VCaP (cell line): ENCODE results near the gene CPNE8.

Source experiments
- H3K27ac ChIP-seq: fragments of 450-650 bp; 2 replicates; pipeline ENCODE4 v1.5.1; 2017
- CTCF ChIP-seq: fragments of 450-650 bp; conservative IDR thresholded peaks from 2 replicates; pipeline ENCODE4 v1.5.1; 2017; ENCODE audit warnings: mild to moderate bottlenecking, moderate library complexity

Gene CPNE8

DNA sequence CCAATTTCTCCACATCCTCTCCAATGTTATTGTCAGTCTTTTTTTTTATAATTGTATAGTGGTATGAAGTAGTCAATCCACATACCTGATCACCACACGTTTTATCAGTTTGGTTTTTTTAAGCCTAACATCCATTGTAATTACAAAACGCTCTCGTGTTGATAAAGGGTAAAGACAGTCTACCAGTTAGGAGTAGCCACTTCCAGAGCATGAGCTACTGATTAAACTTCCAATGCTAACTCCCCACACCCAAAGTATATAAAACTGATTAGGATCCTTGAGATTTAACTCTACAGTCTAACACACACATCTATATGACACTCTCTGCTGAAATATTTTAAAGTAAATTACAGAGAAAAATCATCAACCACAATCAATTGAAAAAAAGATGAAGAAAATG, 20.7 kb downstream of the CPNE8 start:
- no peak for TF ChIP-seq CTCF
- no peak overlapping the region for H3K27ac ChIP-seq

DNA sequence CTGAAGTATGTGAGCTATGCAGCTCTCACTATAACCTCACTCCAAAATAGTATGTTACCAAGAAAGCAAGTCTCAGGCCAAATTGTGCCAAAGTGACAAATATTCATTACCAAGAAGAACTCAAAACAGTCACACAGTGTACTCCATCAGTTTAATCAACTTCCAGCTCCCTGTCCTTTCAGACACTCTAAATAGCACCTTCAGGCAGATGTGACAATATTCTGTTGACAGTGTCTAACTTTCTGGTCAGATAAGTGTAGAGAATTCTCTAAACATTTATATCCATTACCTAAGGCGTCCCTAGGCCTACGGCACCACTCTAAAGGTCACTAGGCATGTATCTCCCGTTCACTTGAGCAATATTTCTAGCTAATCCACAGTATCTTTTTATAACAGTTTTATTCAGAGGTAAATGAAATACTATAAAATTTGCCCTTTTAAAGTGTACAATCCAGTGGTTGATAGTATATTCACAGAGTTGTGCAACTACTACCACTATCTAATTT, 21.7 kb downstream of the CPNE8 start:
- H3K27ac ChIP-seq = no peak overlapping the region
- no peak for TF ChIP-seq CTCF

DNA sequence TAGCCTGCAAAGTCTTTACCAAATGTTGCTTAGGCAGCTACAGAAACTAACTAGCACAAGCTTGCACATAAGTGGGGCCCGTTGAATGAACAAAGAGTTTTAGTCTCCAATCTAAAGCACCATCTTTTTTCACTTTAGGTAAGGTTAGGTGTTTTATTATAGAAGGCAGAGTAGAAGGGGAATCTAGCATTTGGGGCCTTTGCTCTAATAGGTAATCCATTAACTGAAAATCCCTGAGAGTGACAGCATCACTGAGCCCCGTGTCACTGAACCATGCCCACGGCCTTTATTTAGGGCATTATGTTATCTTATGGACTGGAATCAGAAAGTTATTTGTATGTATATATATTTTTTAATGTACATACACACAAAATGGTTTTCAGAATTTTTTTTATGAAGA, 25.1 kb downstream of the CPNE8 start:
- TF ChIP-seq CTCF = no peak
- H3K27ac ChIP-seq = no peak overlapping the region

DNA sequence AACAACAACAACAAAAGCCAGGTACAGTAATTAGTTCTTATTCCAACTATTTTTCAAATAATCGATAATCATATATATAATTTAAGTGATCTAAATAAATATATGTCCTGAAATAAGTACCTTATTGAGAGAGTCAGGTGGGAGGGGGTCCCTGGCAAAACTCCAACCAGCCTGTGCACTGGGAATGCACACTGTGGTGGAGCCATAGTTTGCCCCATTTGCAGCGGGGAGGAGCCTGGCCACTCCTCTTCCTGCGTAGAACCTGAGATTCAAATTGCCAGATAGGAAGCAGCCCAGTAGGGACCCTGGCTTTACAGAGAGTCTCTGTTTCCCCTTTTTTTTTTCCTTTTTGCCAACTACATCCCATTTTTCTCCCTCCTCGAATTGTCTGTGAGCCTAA, 26.4 kb downstream of the CPNE8 start:
- no peak overlapping the region for H3K27ac ChIP-seq
- TF ChIP-seq CTCF = no peak

DNA sequence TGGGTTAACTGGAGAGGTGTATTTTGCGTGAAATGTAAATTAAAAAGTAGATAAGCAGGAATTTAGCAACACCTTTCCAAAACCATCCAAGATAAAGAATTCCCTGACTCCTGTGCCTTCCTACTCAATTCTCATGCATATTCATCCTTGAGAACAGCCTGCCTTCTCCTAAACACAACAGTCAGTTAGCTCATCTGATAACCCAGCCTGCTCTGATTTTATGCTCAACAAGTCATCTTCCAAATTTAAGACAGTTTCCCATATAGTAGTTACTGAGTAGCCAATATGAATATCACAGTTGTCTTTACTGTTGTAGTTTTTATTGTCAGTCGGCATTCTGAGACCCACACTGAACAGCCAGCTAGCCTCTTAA, 27.1 kb downstream of the CPNE8 start:
- TF ChIP-seq CTCF = no peak
- no peak overlapping the region for H3K27ac ChIP-seq

GRCh38 chr12:38875586-38876228, 29.7 kb downstream of the CPNE8 start:
- no peak overlapping the region for H3K27ac ChIP-seq
- TF ChIP-seq CTCF = no peak

DNA sequence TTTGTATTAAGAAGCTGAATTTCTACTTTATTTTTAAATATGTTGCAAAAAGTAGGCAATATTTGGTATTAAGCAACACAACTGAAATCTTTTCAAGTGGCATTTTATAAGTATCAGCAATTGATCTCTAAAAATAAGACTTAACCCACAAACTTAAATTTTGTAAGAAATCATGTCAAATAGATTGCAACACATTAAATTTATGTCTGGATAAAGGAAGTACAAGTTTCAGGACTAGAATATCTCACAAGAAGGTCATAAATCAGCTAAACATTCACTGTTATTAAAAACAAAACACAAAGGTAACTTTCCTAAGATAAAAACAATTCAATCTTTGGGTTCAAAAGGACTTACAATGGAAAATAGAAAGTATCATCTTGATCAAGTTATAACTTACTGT, 32.8 kb downstream of the CPNE8 start:
- no peak for TF ChIP-seq CTCF
- no peak overlapping the region for H3K27ac ChIP-seq
